Lower lobe of right lung (tissue), 2 donors: ENCODE results near the gene TRIM50. TPM values are rescaled to one million over a fixed set of nuclear protein-coding genes. Genes with fewer than 3 reads are reported as not detected.

Experiments used
- ATAC-seq, 2 donors: fragments of 200-7000 bp; cut with Tn5 transposase; one replicate each; pipeline ENCODE4 v1.9.1; 2020 to 2022; ENCODE audit warnings: mild to moderate bottlenecking in 2 of 2, moderate library complexity in 2 of 2
- DNase-seq: peaks from one replicate; pipeline ENCODE4 v3.0.0-alpha.2; 2020
- H3K27ac ChIP-seq: fragments of 200-600 bp; one replicate; pipeline ENCODE4 v1.8.0; 2022
- H3K27me3 ChIP-seq: fragments of 200-600 bp; one replicate; pipeline ENCODE4 v1.8.0; 2022; ENCODE audit warnings: low read depth
- H3K36me3 ChIP-seq: fragments of 200-600 bp; one replicate; pipeline ENCODE4 v1.8.0; 2022; ENCODE audit warnings: mild to moderate bottlenecking
- H3K4me1 ChIP-seq: fragments of 200-600 bp; one replicate; pipeline ENCODE4 v1.8.0; 2022
- H3K4me3 ChIP-seq: fragments of 200-600 bp; one replicate; pipeline ENCODE4 v1.8.0; 2022; ENCODE audit warnings: mild to moderate bottlenecking
- H3K9me3 ChIP-seq: fragments of 200-600 bp; one replicate; pipeline ENCODE4 v1.8.0; 2022
- CTCF ChIP-seq: fragments of 200-600 bp; IDR thresholded peaks from one replicate; pipeline ENCODE4 v1.8.0; 2022; ENCODE audit warnings: antibody characterized with exemption, mild to moderate bottlenecking
- intact Hi-C: fragments of 100-400 bp; cut with DNase I; formaldehyde crosslinking; loops from one replicate; pipeline ENCODE4 v1.11.0; 2022
- total RNA-seq: library from RNA; stranded (reverse); fragmentation: NEBNext Ultra II Directional; extraction: Animal tissue kit (Norgen Biotek cat#: 25700); gene quantifications from one replicate; pipeline ENCODE4 v1.2.1, GENCODE V29; 2021
- donor health status: DM: no; HTN: yes; CAD: no; lungs with severe emphysema.

TRIM50 gene
- total RNA-seq, 1 donor from 2014 or later: not detected

- intact Hi-C loops: no loop called here
- ATAC-seq: no peak
- no peak for TF ChIP-seq CTCF
- Histone ChIP-seq H3K4me1 (peaks cover 10% of the 10 kb centered on the region), H3K27me3 (no peaks in the 10 kb centered on the region), H3K27ac (no peak overlapping the region), H3K36me3 (no peaks in the 10 kb centered on the region), H3K4me3 (no peak overlapping the region), H3K9me3 (no peaks in the 10 kb centered on the region)
- no peak for DNase-seq
These were observed 32.0 kb upstream of the TRIM50 start for GRCh38 chr7:73359746-73360375.

GRCh38 chr7:73359306-73359705 lies 31.4 kb upstream of the TRIM50 start:
- no peak for TF ChIP-seq CTCF
- ATAC-seq: no peak
- Histone ChIP-seq H3K4me3 (no peak overlapping the region), H3K4me1 (peaks cover 10% of the 10 kb centered on the region), H3K9me3 (no peaks in the 10 kb centered on the region), H3K27ac (no peak overlapping the region), H3K36me3 (no peaks in the 10 kb centered on the region), H3K27me3 (no peaks in the 10 kb centered on the region)
- intact Hi-C loops: no loop called here
- no peak for DNase-seq

GRCh38 chr7:73358590-73359275 lies 30.9 kb upstream of the TRIM50 start:
- intact Hi-C loops: no loop called here
- ATAC-seq (peak; percentile 36 to 46), DNase-seq (no peak)
- Histone ChIP-seq H3K27ac (no peak overlapping the region), H3K4me3 (peak overlapping the region; percentile 51), H3K4me1 (peaks cover 10% of the 10 kb centered on the region), H3K27me3 (no peaks in the 10 kb centered on the region), H3K9me3 (no peaks in the 10 kb centered on the region), H3K36me3 (no peaks in the 10 kb centered on the region)
- no peak for TF ChIP-seq CTCF

- no peak overlapping the region for H3K4me3 ChIP-seq
- no peak for TF ChIP-seq CTCF
- no peaks in the 10 kb centered on the region for H3K27me3 ChIP-seq
- H3K36me3 ChIP-seq: no peaks in the 10 kb centered on the region
- peaks cover 10% of the 10 kb centered on the region for H3K4me1 ChIP-seq
- ATAC-seq: no peak
- intact Hi-C loops: no loop called here
- DNase-seq: no peak
- H3K27ac ChIP-seq: no peak overlapping the region
- no peaks in the 10 kb centered on the region for H3K9me3 ChIP-seq
These were observed 28.3 kb upstream of the TRIM50 start for GRCh38 chr7:73356159-73356558.

GRCh38 chr7:73354821-73355220 lies 26.9 kb upstream of the TRIM50 start:
- DNase-seq (no peak), ATAC-seq (no peak)
- Histone ChIP-seq H3K27ac (no peak overlapping the region), H3K36me3 (no peaks in the 10 kb centered on the region), H3K4me1 (peaks cover 10% of the 10 kb centered on the region), H3K4me3 (no peak overlapping the region), H3K27me3 (no peaks in the 10 kb centered on the region), H3K9me3 (no peaks in the 10 kb centered on the region)
- intact Hi-C loops: no loop called here
- TF ChIP-seq CTCF: no peak
